ENCODE measurements around the gene RFX2.
A peak's percentile ranks its signal among the peaks of the same experiment; 100 is the strongest.
"Not testable (repeated sequence)": the region's sequence is repeated elsewhere in the genome, so short reads cannot be mapped to it uniquely, and the experiment has no call there.

Gene RFX2

GRCh38 chr19:5990289-5990797 is 120.0 kb downstream of the RFX2 start:
- DNase-seq (ENCODE audit: low read depth): no peak

GRCh38 chr19:5989388-5990074 is 120.8 kb downstream of the RFX2 start:
- DNase-seq (ENCODE audit: low read depth): no peak

- no peak for DNase-seq (ENCODE audit: low read depth)
Observed at GRCh38 chr19:5988517-5989387, 121.5 kb downstream of the RFX2 start.

GRCh38 chr19:5987077-5987818 is 123.1 kb downstream of the RFX2 start:
- peak; percentile 50 for DNase-seq (ENCODE audit: low read depth)

- DNase-seq (ENCODE audit: low read depth): not testable (repeated sequence)
Observed at GRCh38 chr19:5985837-5986236, 124.5 kb downstream of the RFX2 start.

GRCh38 chr19:5985098-5985783 is 125.1 kb downstream of the RFX2 start:
- DNase-seq (ENCODE audit: low read depth): no peak

- no peak for DNase-seq (ENCODE audit: low read depth)
Observed at GRCh38 chr19:5984600-5984999, 125.7 kb downstream of the RFX2 start.

GRCh38 chr19:5983367-5983955 is 126.8 kb downstream of the RFX2 start:
- no peak for DNase-seq (ENCODE audit: low read depth)

GRCh38 chr19:5978606-5979552 is 131.4 kb downstream of the RFX2 start:
- no peak for DNase-seq (ENCODE audit: low read depth)

GRCh38 chr19:5977785-5978605 is 132.3 kb downstream of the RFX2 start, which contains the start of gene RANBP3:
RANBP3 (minus strand) TSS chr19:5978140; CDS start chr19:5978082, 58 bp downstream.
- DNase-seq (ENCODE audit: low read depth): peak; percentile 98

- no peak for DNase-seq (ENCODE audit: low read depth)
Observed at GRCh38 chr19:5977222-5977784, 133.0 kb downstream of the RFX2 start.

GRCh38 chr19:5976768-5977167 is 133.5 kb downstream of the RFX2 start:
- no peak for DNase-seq (ENCODE audit: low read depth)

- no peak for DNase-seq (ENCODE audit: low read depth)
Observed at GRCh38 chr19:5975388-5975728, 134.9 kb downstream of the RFX2 start.

GRCh38 chr19:5974721-5975387 is 135.4 kb downstream of the RFX2 start:
- DNase-seq (ENCODE audit: low read depth): peak; percentile 22

GRCh38 chr19:5973867-5974635 is 136.2 kb downstream of the RFX2 start:
- DNase-seq (ENCODE audit: low read depth): no peak

- no peak for DNase-seq (ENCODE audit: low read depth)
Observed at GRCh38 chr19:5973376-5973775, 136.9 kb downstream of the RFX2 start.

- no peak for DNase-seq (ENCODE audit: low read depth)
Observed at GRCh38 chr19:5972355-5972731, 138.0 kb downstream of the RFX2 start.
